Natural killer cell (primary cell): Measurements from ENCODE around the gene ANTKMT. TPM values are rescaled to one million over a fixed set of nuclear protein-coding genes. Genes with fewer than 3 reads are reported as not detected.

ENCODE experiments used
- ATAC-seq, 3 donors: fragments of 150-1000 bp in 2 of 3; fragments of 200-7000 bp in 1 of 3; cut with Tn5 transposase; 1 replicate in 1 of 3; 2 replicates in 2 of 3; pipeline ENCODE4 v1.10.0; 2021; ENCODE audit warnings: mild to moderate bottlenecking in 2 of 3, moderate library complexity in 2 of 3
- DNase-seq, 2 donors: peaks; one replicate each; pipeline versions ENCODE4 v3.0.0 to v3.0.0-alpha.2; 2013 to 2021; ENCODE audit warnings: mixed read lengths in 1 of 2
- H3K27ac ChIP-seq: one replicate; pipeline ENCODE4 v1.5.1; 2013; ENCODE audit warnings: mild to moderate bottlenecking, low read length
- H3K27me3 ChIP-seq: one replicate; pipeline ENCODE4 v1.6.1; 2013; ENCODE audit warnings: low read length; ENCODE audit not compliant: control insufficient read depth, insufficient read depth
- H3K36me3 ChIP-seq: one replicate; pipeline ENCODE4 v1.6.1; 2013; ENCODE audit warnings: low read length; ENCODE audit not compliant: control insufficient read depth, insufficient read depth
- H3K4me1 ChIP-seq: one replicate; pipeline ENCODE4 v1.6.1; 2013; ENCODE audit warnings: low read length; ENCODE audit not compliant: control insufficient read depth, insufficient read depth
- H3K4me3 ChIP-seq: one replicate; pipeline ENCODE4 v1.5.1; 2013; ENCODE audit warnings: low read length
- H3K9me3 ChIP-seq: one replicate; pipeline ENCODE4 v1.6.1; 2013; ENCODE audit warnings: low read length; ENCODE audit not compliant: control insufficient read depth, insufficient read depth
- H3K27ac Mint-ChIP-seq, 2 donors: one replicate each; pipeline ENCODE4 v1.8.0; 2022; ENCODE audit warnings: mild to moderate bottlenecking in 2 of 2, mixed read lengths in 2 of 2, moderate library complexity in 1 of 2
- H3K27me3 Mint-ChIP-seq, 2 donors: one replicate each; pipeline ENCODE4 v1.8.0; 2022; ENCODE audit warnings: low read depth in 2 of 2, mixed read lengths in 2 of 2
- H3K36me3 Mint-ChIP-seq: one replicate; pipeline ENCODE4 v1.8.0; 2022; ENCODE audit warnings: mixed read lengths
- H3K4me1 Mint-ChIP-seq, 2 donors: one replicate each; pipeline ENCODE4 v1.8.0; 2022; ENCODE audit warnings: mixed read lengths in 2 of 2
- H3K4me3 Mint-ChIP-seq: one replicate; pipeline ENCODE4 v1.8.0; 2022; ENCODE audit warnings: mild to moderate bottlenecking, moderate library complexity, mixed read lengths
- H3K9me3 Mint-ChIP-seq, 2 donors: one replicate each; pipeline ENCODE4 v1.8.0; 2022; ENCODE audit warnings: mixed read lengths in 2 of 2
- CTCF ChIP-seq: fragments of 200-600 bp; IDR thresholded peaks from one replicate; pipeline ENCODE4 v1.8.0; 2022; ENCODE audit warnings: antibody characterized with exemption
- WGBS: methylation state at CpG from one replicate; pipeline ENCODE4 v1.1.7; 2013; ENCODE audit warnings: missing lambda C conversion rate; ENCODE audit not compliant: insufficient coverage; 5-methylcytosine and 5-hydroxymethylcytosine counted together
- intact Hi-C: fragments of 100-400 bp; cut with micrococcal nuclease; formaldehyde crosslinking; loops from one replicate; pipeline ENCODE4 v1.14.2; 2022
- total RNA-seq, 4 donors: library from RNA; stranded (reverse); fragments of 120-200 nt in 1 of 4; gene quantifications; one replicate each; pipeline versions ENCODE4 v1.2.3 to v1.2.4, GENCODE V29; 2013 to 2022

Gene ANTKMT
- total RNA-seq, 3 donors from 2014 or later (not counting 1 experiment from before 2014, with no cell fraction given): 33.7 to 39.0 (median 37.7) TPM

- no peaks in the 10 kb centered on the region for H3K9me3 ChIP-seq
- TF ChIP-seq CTCF: no peak
- Mint-ChIP-seq H3K4me3 (peak overlapping the region; percentile 31), H3K27me3 (no peaks in the 10 kb centered on the region), H3K36me3 (no peaks in the 10 kb centered on the region), H3K9me3 (no peaks in the 10 kb centered on the region), H3K27ac (peak overlapping the region in 1 of 2 donors; percentile 16), H3K4me1 (peaks cover 6 to 38% of the 10 kb centered on the region in 2 donors)
- ATAC-seq (no peak), DNase-seq (no peak)
- peaks cover 21% of the 10 kb centered on the region for H3K36me3 ChIP-seq
- 74% methylated on average over 10 of the region's 10 CpGs for WGBS
- H3K4me3 ChIP-seq: no peak overlapping the region
- no peaks in the 10 kb centered on the region for H3K27me3 ChIP-seq
- H3K4me1 ChIP-seq: peaks cover 64% of the 10 kb centered on the region
- intact Hi-C loops: no loop called here
- no peak overlapping the region for H3K27ac ChIP-seq
Observed at GRCh38 chr16:685967-686366, 35.0 kb upstream of the ANTKMT start.

GRCh38 chr16:686459-687260, 34.3 kb upstream of the ANTKMT start:
- Mint-ChIP-seq H3K27me3 (no peaks in the 10 kb centered on the region), H3K4me1 (peaks cover 6 to 35% of the 10 kb centered on the region in 2 donors), H3K9me3 (no peaks in the 10 kb centered on the region), H3K27ac (no peak overlapping the region), H3K36me3 (no peaks in the 10 kb centered on the region), H3K4me3 (peak overlapping the region; percentile 31)
- peaks cover 17% of the 10 kb centered on the region for H3K36me3 ChIP-seq
- no peaks in the 10 kb centered on the region for H3K27me3 ChIP-seq
- intact Hi-C loops: no loop called here
- no peaks in the 10 kb centered on the region for H3K9me3 ChIP-seq
- H3K4me1 ChIP-seq: peaks cover 57% of the 10 kb centered on the region
- 96% methylated on average over 51 of the region's 51 CpGs for WGBS
- H3K4me3 ChIP-seq: no peak overlapping the region
- DNase-seq (no peak), ATAC-seq (no peak)
- TF ChIP-seq CTCF: no peak
- H3K27ac ChIP-seq: no peak overlapping the region

GRCh38 chr16:687499-687898, 33.4 kb upstream of the ANTKMT start:
- Mint-ChIP-seq H3K9me3 (no peaks in the 10 kb centered on the region), H3K4me3 (no peak overlapping the region), H3K4me1 (peaks cover 6 to 32% of the 10 kb centered on the region in 2 donors), H3K27me3 (peaks cover 0 to 3% of the 10 kb centered on the region in 2 donors), H3K36me3 (no peaks in the 10 kb centered on the region), H3K27ac (no peak overlapping the region)
- Histone ChIP-seq H3K9me3 (no peaks in the 10 kb centered on the region), H3K27me3 (peaks cover 2% of the 10 kb centered on the region), H3K27ac (no peak overlapping the region), H3K4me3 (no peak overlapping the region), H3K36me3 (peaks cover 8% of the 10 kb centered on the region), H3K4me1 (peaks cover 54% of the 10 kb centered on the region)
- intact Hi-C loops: no loop called here
- 92% methylated on average over 19 of the region's 19 CpGs for WGBS
- DNase-seq: no peak
- ATAC-seq: no peak
- no peak for TF ChIP-seq CTCF
